Measurements from ENCODE around the gene ALLC.

- no peak for TF ChIP-seq CTCF (conservative IDR thresholded peaks at IDR 0.05; ENCODE audit: low read depth in 2 of 2)
- TF ChIP-seq POLR2AphosphoS5 (IDR thresholded peaks at IDR 0.05; ENCODE audit: low read depth) = no peak
- TF ChIP-seq EZH2 (IDR thresholded peaks at IDR 0.05; ENCODE audit: low read depth, unreplicated experiment) = no peak
- TF ChIP-seq CREB1 (CRISPR knock-in tag; IDR thresholded peaks at IDR 0.05; ENCODE audit: low read depth) = no peak
- no peak for TF ChIP-seq EZH2phosphoT487 (IDR thresholded peaks at IDR 0.05; ENCODE audit: unreplicated experiment)
- TF ChIP-seq REST (IDR thresholded peaks at IDR 0.05; ENCODE audit: unreplicated experiment) = no peak
- no peak for TF ChIP-seq JUNB (IDR thresholded peaks at IDR 0.05; ENCODE audit: unreplicated experiment)
- TF ChIP-seq ZNF114 (CRISPR knock-in tag; IDR thresholded peaks at IDR 0.05) = no peak
- TF ChIP-seq ETS1 (IDR thresholded peaks at IDR 0.05) = no peak
Measured at GRCh38 chr2:3628241-3628679, 29.7 kb upstream of the ALLC start.

All from GM23338 (cell line).